CD4-positive, alpha-beta T cell (primary cell): ENCODE measurements around the gene PRMT9. TPM values are rescaled to one million over a fixed set of nuclear protein-coding genes. Genes with fewer than 3 reads are reported as not detected.

Source experiments
- ATAC-seq: fragments of 200-7000 bp; cut with Tn5 transposase; one replicate; pipeline ENCODE4 v1.10.0; 2022; ENCODE audit warnings: mild to moderate bottlenecking; ENCODE audit not compliant: poor library complexity
- CTCF ChIA-PET: fragments of 350-600 bp; sonication (Branson Sonifier 250); formaldehyde crosslinking; loops from one replicate; lab custom pipeline; 2021; ENCODE audit warnings: antibody characterized with exemption, inconsistent platforms; lab: Charles Lee
- POLR2A ChIA-PET: fragments of 350-600 bp; sonication (Branson Sonifier 250); formaldehyde crosslinking; loops from one replicate; lab custom pipeline; 2021; ENCODE audit warnings: antibody characterized with exemption, inconsistent platforms; lab: Charles Lee
- DNase-seq, 14 experiments: peaks; one replicate each; pipeline ENCODE4 v3.0.0-alpha.2; 2013 to 2020; ENCODE audit warnings: mixed read lengths in 2 of 14
- H3K27ac ChIP-seq, 2 donors: one replicate each; pipeline versions ENCODE4 v1.5.1 to v1.7.0; 2013; ENCODE audit warnings: low read length in 2 of 2, low read depth in 1 of 2, mild to moderate bottlenecking in 1 of 2
- H3K27me3 ChIP-seq, 2 experiments: 1 replicate in 1 of 2; 2 replicates in 1 of 2; pipeline versions ENCODE4 v1.6.1 to v1.7.0; 2013; ENCODE audit warnings: low read length in 2 of 2, control low read depth in 1 of 2, mild to moderate bottlenecking in 1 of 2, moderate library complexity in 1 of 2; ENCODE audit not compliant: insufficient read depth in 2 of 2, control insufficient read depth in 1 of 2
- H3K36me3 ChIP-seq: one replicate; pipeline ENCODE4 v1.6.1; 2013; ENCODE audit warnings: low read length, control low read depth; ENCODE audit not compliant: insufficient read depth
- H3K4me1 ChIP-seq: one replicate; pipeline ENCODE4 v1.6.1; 2013; ENCODE audit warnings: low read length, control low read depth; ENCODE audit not compliant: insufficient read depth
- H3K4me3 ChIP-seq: one replicate; pipeline ENCODE4 v1.5.1; 2013; ENCODE audit warnings: mild to moderate bottlenecking, low read length, moderate library complexity
- H3K9me3 ChIP-seq, 2 experiments: 1 replicate in 1 of 2; 2 replicates in 1 of 2; pipeline versions ENCODE4 v1.6.1 to v1.7.0; 2013; ENCODE audit warnings: low read length in 2 of 2, mild to moderate bottlenecking in 2 of 2, control low read depth in 1 of 2, moderate library complexity in 1 of 2; ENCODE audit not compliant: control insufficient read depth in 1 of 2, insufficient read depth in 1 of 2
- H3K27ac Mint-ChIP-seq: one replicate; pipeline ENCODE4 v1.8.0; 2020; ENCODE audit warnings: mixed read lengths
- H3K27me3 Mint-ChIP-seq: one replicate; pipeline ENCODE4 v1.8.0; 2021; ENCODE audit warnings: mixed read lengths
- H3K36me3 Mint-ChIP-seq: one replicate; pipeline ENCODE4 v1.8.0; 2021; ENCODE audit warnings: low read depth, mixed read lengths
- H3K4me1 Mint-ChIP-seq: one replicate; pipeline ENCODE4 v1.8.0; 2021; ENCODE audit warnings: low read depth, mixed read lengths
- H3K4me3 Mint-ChIP-seq: one replicate; pipeline ENCODE4 v1.8.0; 2020; ENCODE audit warnings: mild to moderate bottlenecking, mixed read lengths
- H3K9me3 Mint-ChIP-seq: one replicate; pipeline ENCODE4 v1.8.0; 2020; ENCODE audit warnings: mixed read lengths
- intact Hi-C, 2 experiments: fragments of 100-400 bp; cut with DNase I in 1 of 2; cut with micrococcal nuclease in 1 of 2; formaldehyde crosslinking; loops; one replicate each; pipeline versions ENCODE4 v1.15.1 to v1.9.0; 2023 to 2025; cut with DNase I, micrococcal nuclease
- total RNA-seq, 174 experiments: library from RNA in 2 of 174; stranded (reverse) in 2 of 174; gene quantifications; one replicate each; pipeline ENCODE4 v1.2.3 and lab custom pipeline; 2021 to 2026
- TF ChIP-seq, protein P1 (sequence below): fragments of 200-600 bp; IDR thresholded peaks from one replicate; pipeline ENCODE4 v1.8.0; 2022; ENCODE audit warnings: antibody characterized with exemption, mild to moderate bottlenecking

PRMT9 gene
- total RNA-seq, 2 experiments from 2014 or later: 21.0 to 21.1 TPM

DNA sequence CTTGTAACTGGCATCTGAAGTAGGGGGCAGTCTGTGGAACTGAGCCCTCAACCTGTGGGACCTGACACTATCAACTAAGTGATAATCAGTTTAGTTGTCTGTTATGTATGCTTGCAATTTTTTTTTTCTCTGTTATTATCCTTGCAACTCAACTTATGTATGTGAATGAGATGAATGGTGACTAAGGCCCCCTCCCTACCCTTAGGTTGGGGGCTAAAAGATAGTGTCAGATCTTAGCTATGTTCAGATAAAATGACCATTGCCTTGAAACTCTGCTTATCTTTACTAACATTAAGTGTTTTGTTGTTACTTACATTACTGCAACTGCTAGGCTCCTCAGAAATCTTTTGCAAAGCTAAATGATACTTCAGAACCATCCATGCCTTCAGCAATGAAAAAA lies 35.3 kb downstream of the PRMT9 start:
- peaks cover 18% of the 10 kb centered on the region for H3K36me3 ChIP-seq
- ChIA-PET CTCF (interaction anchor here (1.0 kb wide), 1 partner anchor 35 kb away, joined by 3 read pairs; the partner anchor contains the start of gene PRMT9), POLR2A (interaction anchor here (0.6 to 1.0 kb wide), 2 partner anchors 8 to 32 kb away, joined by 3 read pairs; partner anchors contain the start of gene TMEM184C)
- H3K9me3 ChIP-seq: no peaks in the 10 kb centered on the region
- Mint-ChIP-seq H3K27me3 (no peaks in the 10 kb centered on the region), H3K4me3 (no peak overlapping the region), H3K36me3 (peaks cover 73% of the 10 kb centered on the region), H3K9me3 (no peaks in the 10 kb centered on the region), H3K4me1 (peaks cover 74% of the 10 kb centered on the region), H3K27ac (no peak overlapping the region)
- no peak for ATAC-seq
- no peak for DNase-seq
- no peaks in the 10 kb centered on the region for H3K4me1 ChIP-seq
- H3K27ac ChIP-seq: no peak overlapping the region
- intact Hi-C loops: no loop called here
- TF ChIP-seq, protein P1, sequence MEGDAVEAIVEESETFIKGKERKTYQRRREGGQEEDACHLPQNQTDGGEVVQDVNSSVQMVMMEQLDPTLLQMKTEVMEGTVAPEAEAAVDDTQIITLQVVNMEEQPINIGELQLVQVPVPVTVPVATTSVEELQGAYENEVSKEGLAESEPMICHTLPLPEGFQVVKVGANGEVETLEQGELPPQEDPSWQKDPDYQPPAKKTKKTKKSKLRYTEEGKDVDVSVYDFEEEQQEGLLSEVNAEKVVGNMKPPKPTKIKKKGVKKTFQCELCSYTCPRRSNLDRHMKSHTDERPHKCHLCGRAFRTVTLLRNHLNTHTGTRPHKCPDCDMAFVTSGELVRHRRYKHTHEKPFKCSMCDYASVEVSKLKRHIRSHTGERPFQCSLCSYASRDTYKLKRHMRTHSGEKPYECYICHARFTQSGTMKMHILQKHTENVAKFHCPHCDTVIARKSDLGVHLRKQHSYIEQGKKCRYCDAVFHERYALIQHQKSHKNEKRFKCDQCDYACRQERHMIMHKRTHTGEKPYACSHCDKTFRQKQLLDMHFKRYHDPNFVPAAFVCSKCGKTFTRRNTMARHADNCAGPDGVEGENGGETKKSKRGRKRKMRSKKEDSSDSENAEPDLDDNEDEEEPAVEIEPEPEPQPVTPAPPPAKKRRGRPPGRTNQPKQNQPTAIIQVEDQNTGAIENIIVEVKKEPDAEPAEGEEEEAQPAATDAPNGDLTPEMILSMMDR: no peak
- no peaks in the 10 kb centered on the region for H3K27me3 ChIP-seq
- no peak overlapping the region for H3K4me3 ChIP-seq

DNA sequence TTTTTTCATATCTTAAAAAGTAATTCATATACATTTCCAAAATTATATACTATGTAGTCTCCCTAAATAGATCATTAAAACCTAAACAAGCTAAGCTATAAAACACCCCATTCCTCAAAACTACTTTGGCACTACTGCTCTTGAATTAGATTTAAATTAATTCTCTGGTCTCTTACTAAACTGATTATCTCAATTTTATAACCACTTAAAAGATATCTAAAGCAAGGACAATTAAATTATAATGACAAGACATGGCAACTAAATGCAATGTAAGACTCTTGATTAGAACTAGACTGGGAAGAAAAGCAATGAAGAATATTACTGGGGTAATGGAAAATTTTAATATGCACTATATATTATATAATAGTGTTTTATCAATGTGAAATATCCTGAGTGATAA lies 38.9 kb downstream of the PRMT9 start:
- Histone ChIP-seq H3K9me3 (no peaks in the 10 kb centered on the region), H3K36me3 (peaks cover 17% of the 10 kb centered on the region), H3K4me3 (no peak overlapping the region), H3K27ac (no peak overlapping the region), H3K27me3 (no peaks in the 10 kb centered on the region), H3K4me1 (no peaks in the 10 kb centered on the region)
- Mint-ChIP-seq H3K9me3 (no peaks in the 10 kb centered on the region), H3K4me1 (peaks cover 62% of the 10 kb centered on the region), H3K27ac (no peak overlapping the region), H3K36me3 (peaks cover 68% of the 10 kb centered on the region), H3K4me3 (no peak overlapping the region), H3K27me3 (no peaks in the 10 kb centered on the region)
- POLR2A ChIA-PET: no interaction called here
- DNase-seq (no peak), ATAC-seq (no peak)
- intact Hi-C loops: no loop called here
- CTCF ChIA-PET: interaction anchor here (1.2 kb wide), 1 partner anchor 222 kb away, joined by 4 read pairs; no protein-coding TSS in a partner anchor
- TF ChIP-seq, protein P1: no peak

DNA sequence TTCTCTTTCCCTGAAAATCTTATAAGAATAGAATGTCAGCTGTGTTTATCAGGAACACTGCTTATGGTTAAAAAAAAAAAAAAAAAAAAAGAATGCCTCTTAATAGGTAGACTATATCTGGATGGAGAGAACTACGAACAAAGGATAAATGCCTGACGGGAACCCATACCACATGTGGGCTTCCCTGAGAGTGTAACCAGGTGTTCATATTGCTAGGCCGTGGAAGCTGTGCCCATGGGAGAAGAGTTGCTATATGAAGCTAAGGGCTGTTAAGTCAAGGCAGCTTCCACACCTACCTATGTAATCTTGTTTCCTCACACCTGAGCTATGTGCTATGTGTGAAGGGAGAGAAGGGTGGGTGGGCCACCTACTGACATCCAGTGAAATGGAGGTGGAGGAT lies 39.5 kb downstream of the PRMT9 start:
- H3K27me3 Mint-ChIP-seq: no peaks in the 10 kb centered on the region
- H3K9me3 Mint-ChIP-seq: no peaks in the 10 kb centered on the region
- no peaks in the 10 kb centered on the region for H3K27me3 ChIP-seq
- H3K4me3 ChIP-seq: no peak overlapping the region
- ChIA-PET POLR2A (no interaction called here), CTCF (interaction anchor here (0.6 kb wide), 1 partner anchor 143 kb away, joined by 3 read pairs; no protein-coding TSS in a partner anchor)
- no peaks in the 10 kb centered on the region for H3K9me3 ChIP-seq
- TF ChIP-seq, protein P1: no peak
- H3K4me3 Mint-ChIP-seq: no peak overlapping the region
- intact Hi-C loops: no loop called here
- H3K36me3 ChIP-seq: peaks cover 17% of the 10 kb centered on the region
- H3K27ac ChIP-seq: no peak overlapping the region
- ATAC-seq (no peak), DNase-seq (no peak)
- H3K36me3 Mint-ChIP-seq: peaks cover 68% of the 10 kb centered on the region
- H3K27ac Mint-ChIP-seq: no peak overlapping the region
- no peaks in the 10 kb centered on the region for H3K4me1 ChIP-seq
- H3K4me1 Mint-ChIP-seq: peaks cover 63% of the 10 kb centered on the region
